H1 (cell line): ENCODE data around the gene GHRL. TPM values are rescaled to one million over a fixed set of nuclear protein-coding genes. Genes with fewer than 3 reads are reported as not detected.

Experiments used
- CTCF ChIA-PET: fragments of 300-600 bp; sonication (Branson Sonifier 250); formaldehyde crosslinking; loops from one replicate; lab custom pipeline; 2021; ENCODE audit not compliant: partially characterized antibody; lab: Charles Lee
- POLR2A ChIA-PET: fragments of 300-600 bp; sonication (Branson Sonifier 250); formaldehyde crosslinking; loops from one replicate; lab custom pipeline; 2021; ENCODE audit warnings: inconsistent platforms; ENCODE audit not compliant: partially characterized antibody; lab: Charles Lee
- DNase-seq, 2 experiments: peaks; one replicate each; pipeline versions ENCODE4 v3.0.0 to v3.0.0-alpha.2; 2010 to 2022; ENCODE audit warnings: low spot score in 2 of 2, low read depth in 1 of 2, mixed read lengths in 1 of 2
- FAIRE-seq: peaks from 2 replicates; lab custom pipeline; 2011; peaks lifted over from hg19 to GRCh38; lab: Jason Lieb, UNC
- H2AFZ ChIP-seq: 2 replicates; pipeline ENCODE4 v1.8.1; 2012; ENCODE audit warnings: low read length, inconsistent platforms
- H2AK5ac ChIP-seq: 2 replicates; pipeline ENCODE4 v1.6.1; 2013; ENCODE audit warnings: low read depth, low read length
- H2BK120ac ChIP-seq: replicated peaks from 2 replicates; pipeline ENCODE3; 2013; ENCODE audit warnings: low read depth, low read length, inconsistent platforms
- H2BK12ac ChIP-seq: 2 replicates; pipeline ENCODE4 v1.6.1; 2013; ENCODE audit warnings: low read depth, low read length
- H2BK15ac ChIP-seq: 2 replicates; pipeline ENCODE4 v1.6.1; 2013; ENCODE audit warnings: low read length
- H2BK20ac ChIP-seq: 2 replicates; pipeline ENCODE4 v1.6.1; 2013; ENCODE audit warnings: low read length
- H2BK5ac ChIP-seq: 2 replicates; pipeline ENCODE4 v1.6.1; 2013; ENCODE audit warnings: low read depth, low read length
- H3K14ac ChIP-seq: 2 replicates; pipeline ENCODE4 v1.6.1; 2013; ENCODE audit warnings: inconsistent platforms; ENCODE audit not compliant: insufficient read length
- H3K18ac ChIP-seq: 2 replicates; pipeline ENCODE4 v1.6.1; 2013; ENCODE audit warnings: low read length; ENCODE audit errors: extremely low read depth
- H3K23ac ChIP-seq: 2 replicates; pipeline ENCODE4 v1.6.1; 2013; ENCODE audit warnings: inconsistent platforms; ENCODE audit not compliant: insufficient read length
- H3K23me2 ChIP-seq: 2 replicates; pipeline ENCODE4 v1.6.1; 2013; ENCODE audit warnings: low read depth, low read length
- H3K27ac ChIP-seq: 2 replicates; pipeline ENCODE4 v1.6.1; 2011; ENCODE audit warnings: low read depth, low read length, inconsistent platforms
- H3K27me3 ChIP-seq, 4 experiments: replicated peaks in 1 of 4; 1 replicate in 1 of 4; 2 replicates in 3 of 4; pipeline versions ENCODE4 v1.6.1 to v1.8.1; 2011 to 2013; ENCODE audit warnings: low read length in 3 of 4, mild to moderate bottlenecking in 3 of 4, inconsistent platforms in 2 of 4, mixed read lengths in 2 of 4, moderate library complexity in 1 of 4; ENCODE audit not compliant: control insufficient read depth in 3 of 4, insufficient read depth in 3 of 4; ENCODE audit errors: extremely low read depth in 1 of 4
- H3K36me3 ChIP-seq, 4 experiments: 2 replicates each; pipeline versions ENCODE4 v1.6.1 to v1.8.1; 2011 to 2013; ENCODE audit warnings: mild to moderate bottlenecking in 4 of 4, low read length in 3 of 4, moderate library complexity in 2 of 4, control low read depth in 1 of 4, inconsistent platforms in 1 of 4; ENCODE audit not compliant: insufficient read depth in 4 of 4, control insufficient read depth in 2 of 4
- H3K4ac ChIP-seq: replicated peaks from 2 replicates; pipeline ENCODE3; 2013; ENCODE audit warnings: low read length, low read depth, mixed read lengths, inconsistent platforms; ENCODE audit not compliant: insufficient read length
- H3K4me1 ChIP-seq, 4 experiments: replicated peaks in 1 of 4; 1 replicate in 1 of 4; 2 replicates in 3 of 4; pipeline versions ENCODE4 v1.6.1 to v1.8.1; 2011 to 2013; ENCODE audit warnings: low read length in 3 of 4, inconsistent platforms in 2 of 4, mixed read lengths in 1 of 4; ENCODE audit not compliant: insufficient read depth in 4 of 4, control insufficient read depth in 3 of 4
- H3K4me2 ChIP-seq, 2 experiments: 2 replicates each; pipeline versions ENCODE4 v1.6.1 to v1.8.1; 2011 to 2013; ENCODE audit warnings: low read depth in 2 of 2, low read length in 2 of 2, control low read depth in 1 of 2, inconsistent platforms in 1 of 2, mild to moderate bottlenecking in 1 of 2; ENCODE audit not compliant: insufficient read depth in 1 of 2
- H3K4me3 ChIP-seq, 4 experiments: fragments of 200-600, 300-600 bp in 1 of 4; sonication (generic), shearing (Covaris generic), sonication (Bioruptor Twin) in 1 of 4; 2 replicates each; pipeline versions ENCODE4 v1.5.1 to v1.8.1; 2011 to 2016; ENCODE audit warnings: low read length in 4 of 4, low read depth in 3 of 4, control low read depth in 2 of 4, inconsistent platforms in 2 of 4, mild to moderate bottlenecking in 2 of 4, mixed read lengths in 1 of 4, moderate library complexity in 1 of 4; ENCODE audit not compliant: insufficient read depth in 2 of 4; ENCODE audit errors: extremely low read depth in 1 of 4
- H3K56ac ChIP-seq: replicated peaks from 2 replicates; pipeline ENCODE3; 2013; ENCODE audit warnings: low read depth, mild to moderate bottlenecking, mixed read lengths, low read length, inconsistent platforms; ENCODE audit not compliant: insufficient read length
- H3K79me1 ChIP-seq: 2 replicates; pipeline ENCODE4 v1.6.1; 2013; ENCODE audit warnings: low read depth, low read length, control low read depth
- H3K79me2 ChIP-seq, 2 experiments: 2 replicates each; pipeline versions ENCODE4 v1.6.1 to v1.8.1; 2012 to 2013; ENCODE audit warnings: low read length in 2 of 2, mild to moderate bottlenecking in 2 of 2, inconsistent platforms in 1 of 2; ENCODE audit not compliant: insufficient read depth in 2 of 2, control insufficient read depth in 1 of 2
- H3K9ac ChIP-seq, 4 experiments: replicated peaks in 1 of 4; 1 replicate in 1 of 4; 2 replicates in 3 of 4; pipeline versions ENCODE4 v1.6.1 to v1.8.1; 2011 to 2013; ENCODE audit warnings: low read depth in 3 of 4, low read length in 3 of 4, control low read depth in 2 of 4, mild to moderate bottlenecking in 2 of 4, moderate library complexity in 2 of 4, inconsistent platforms in 1 of 4; ENCODE audit errors: extremely low read depth in 1 of 4
- H3K9me3 ChIP-seq, 2 experiments: 2 replicates each; pipeline versions ENCODE4 v1.6.1 to v1.8.1; 2012 to 2013; ENCODE audit warnings: mild to moderate bottlenecking in 2 of 2, moderate library complexity in 2 of 2, control low read depth in 1 of 2, inconsistent platforms in 1 of 2, low read depth in 1 of 2, low read length in 1 of 2, mixed read lengths in 1 of 2; ENCODE audit not compliant: insufficient read depth in 2 of 2
- H4K20me1 ChIP-seq, 2 experiments: replicated peaks in 1 of 2; 2 replicates each; pipeline versions ENCODE3 to v1.8.1; 2011 to 2013; ENCODE audit warnings: inconsistent platforms in 2 of 2, low read length in 2 of 2, mild to moderate bottlenecking in 1 of 2; ENCODE audit not compliant: insufficient read depth in 2 of 2, control insufficient read depth in 1 of 2
- H4K5ac ChIP-seq: 2 replicates; pipeline ENCODE4 v1.6.1; 2013; ENCODE audit warnings: low read length, low read depth, mixed read lengths, inconsistent platforms; ENCODE audit not compliant: insufficient read length
- H4K8ac ChIP-seq: 2 replicates; pipeline ENCODE4 v1.8.0; 2013; ENCODE audit warnings: mild to moderate bottlenecking, moderate library complexity, low read length, inconsistent platforms; ENCODE audit not compliant: insufficient read depth; ENCODE audit errors: extremely low read depth
- H4K91ac ChIP-seq: replicated peaks from 2 replicates; pipeline ENCODE3; 2013; ENCODE audit warnings: low read length, mixed read lengths, inconsistent platforms; ENCODE audit not compliant: insufficient read length
- ATF3 ChIP-seq: IDR thresholded peaks from 2 replicates; pipeline ENCODE4 v1.6.1; 2011; ENCODE audit warnings: low read depth, mild to moderate bottlenecking, low read length; ENCODE audit not compliant: insufficient read depth
- BRCA1 ChIP-seq: IDR thresholded peaks from 2 replicates; pipeline ENCODE4 v1.6.1; 2012; ENCODE audit warnings: low read depth, low read length, improper control_type of control experiment
- CEBPB ChIP-seq: IDR thresholded peaks from 2 replicates; pipeline ENCODE4 v1.6.1; 2012; ENCODE audit warnings: low read depth, low read length
- KDM5A ChIP-seq: fragments of 200-600 bp; IDR thresholded peaks from 2 replicates; pipeline ENCODE4 v1.7.1; 2012; ENCODE audit warnings: mild to moderate bottlenecking, low read length, inconsistent platforms, mixed read lengths
- NANOG ChIP-seq: IDR thresholded peaks from 2 replicates; pipeline ENCODE4 v1.6.1; 2011; ENCODE audit warnings: low read length, low read depth, mild to moderate bottlenecking, inconsistent platforms; ENCODE audit not compliant: insufficient read depth, poor library complexity, severe bottlenecking
- RBBP5 ChIP-seq: IDR thresholded peaks from 2 replicates; pipeline ENCODE4 v1.7.1; 2012; ENCODE audit warnings: low read depth, mild to moderate bottlenecking, inconsistent platforms, low read length, moderate library complexity, borderline replicate concordance
- RXRA ChIP-seq: IDR thresholded peaks from 2 replicates; pipeline ENCODE4 v1.6.1; 2011; ENCODE audit warnings: low read depth, mild to moderate bottlenecking, low read length, moderate library complexity; ENCODE audit not compliant: insufficient read depth
- TBP ChIP-seq: IDR thresholded peaks from 2 replicates; pipeline ENCODE4 v1.6.1; 2011; ENCODE audit warnings: low read depth, low read length, improper control_type of control experiment
- TEAD4 ChIP-seq: IDR thresholded peaks from 2 replicates; pipeline ENCODE4 v1.6.1; 2012; ENCODE audit warnings: low read depth, low read length, inconsistent platforms, mixed read lengths
- YY1 ChIP-seq: IDR thresholded peaks from 2 replicates; pipeline ENCODE4 v1.6.1; 2011; ENCODE audit warnings: low read depth, mild to moderate bottlenecking, low read length
- ZNF274 ChIP-seq: IDR thresholded peaks from 2 replicates; pipeline ENCODE4 v1.7.0; 2012; ENCODE audit warnings: low read length, borderline replicate concordance; ENCODE audit errors: extremely low read depth
- WGBS, 2 experiments: shearing (Covaris generic) in 1 of 2; methylation state at CpG; one replicate each; pipeline versions ENCODE4 v1.1.6 to v1.1.7; 2013 to 2015; ENCODE audit warnings: low lambda C conversion rate in 2 of 2, mixed read lengths in 2 of 2, inconsistent platforms in 1 of 2, low coverage in 1 of 2, missing lambda C conversion rate in 1 of 2; ENCODE audit not compliant: insufficient replicate concordance in 2 of 2, insufficient coverage in 1 of 2, insufficient read length in 1 of 2; ENCODE audit errors: extremely low coverage in 1 of 2, missing lambda C conversion rate in 1 of 2; 5-methylcytosine and 5-hydroxymethylcytosine counted together
- polyA plus RNA-seq, 7 experiments: library from polyadenylated mRNA; depleted of rRNA in 3 of 7; stranded (reverse) in 5 of 7; unstranded in 2 of 7; fragments of >200 nt in 5 of 7; fragments of 200-250 nt in 2 of 7; gene quantifications; 1 replicate in 5 of 7; 2 replicates in 1 of 7; 4 replicates in 1 of 7; pipeline versions ENCODE4 v1.2.1 to v1.2.3, GENCODE V29; 2011 to 2013; ENCODE audit warnings: missing spikeins in 2 of 7, mixed read lengths in 2 of 7
- total RNA-seq: library from RNA; stranded (reverse); fragmentation: NEBNext Ultra II Directional; extraction: Animal tissue kit (Norgen Biotek cat#: 25700); gene quantifications from 2 replicates; pipeline ENCODE4 v1.2.1, GENCODE V29; 2021

Gene GHRL
- total and polyA plus RNA-seq, 2 of the 8 experiments (the other 6 are each of a cell fraction or from before 2014, with no cell fraction given): 0.32 to 0.35 TPM

- WGBS, 2 experiments: 84% methylated on average over 6 of the region's 6 CpGs; no CpG with 5 or more reads in 1 of the 2 experiments
- Histone ChIP-seq H3K4ac (no peak overlapping the region), H2BK120ac (no peak overlapping the region), H3K27me3 (no peaks in the 10 kb centered on the region), H3K79me2 (no peaks in the 10 kb centered on the region), H2AK5ac (no peak overlapping the region), H2BK20ac (no peak overlapping the region), H3K23me2 (no peaks in the 10 kb centered on the region), H3K9ac (no peak overlapping the region), H3K4me1 (peaks cover 0 to 5% (median 3%) of the 10 kb centered on the region in 4 experiments; a peak in 6 of 7 replicates), H3K27ac (no peak overlapping the region), H4K91ac (no peak overlapping the region), H3K9me3 (no peaks in the 10 kb centered on the region), H3K79me1 (no peaks in the 10 kb centered on the region; the same call in 1 of the 2 replicates), H3K36me3 (peaks cover 0 to 4% (median 2%) of the 10 kb centered on the region in 4 experiments; a peak in 6 of 8 replicates), H3K4me2 (no peak overlapping the region), H3K4me3 (no peak overlapping the region), H2BK15ac (no peak overlapping the region), H4K8ac (no peak overlapping the region), H3K56ac (no peak overlapping the region), H3K23ac (no peak overlapping the region), H4K5ac (no peak overlapping the region), H4K20me1 (peaks cover 0 to 2% of the 10 kb centered on the region in 2 experiments), H2BK12ac (no peak overlapping the region), H3K18ac (no peak overlapping the region), H2BK5ac (no peak overlapping the region), H3K14ac (no peak overlapping the region), H2AFZ (no peak overlapping the region)
- no peak for DNase-seq
- FAIRE-seq: no peak
- ChIA-PET CTCF (interaction anchor here (1.0 kb wide), 1 partner anchor 15 kb away, joined by 3 read pairs; no protein-coding TSS in a partner anchor), POLR2A (interaction anchor here (1.2 to 2.4 kb wide), 4 partner anchors 8 to 21 kb away, joined by 3 to 11 read pairs (median 5); no protein-coding TSS in a partner anchor)
- TF ChIP-seq RBBP5: no peak
- TF ChIP-seq NANOG: no peak
- TF ChIP-seq ZNF274: no peak
- TF ChIP-seq YY1: no peak
- no peak for TF ChIP-seq BRCA1
- no peak for TF ChIP-seq KDM5A
- no peak for TF ChIP-seq RXRA
- no peak for TF ChIP-seq ATF3
- no peak for TF ChIP-seq TBP
- no peak for TF ChIP-seq TEAD4
- no peak for TF ChIP-seq CEBPB
Measured at GRCh38 chr3:10291641-10292040, 1.1 kb downstream of the GHRL start.
